ENCODE data around the gene ATF7. TPM values are rescaled to one million over a fixed set of nuclear protein-coding genes. Genes with fewer than 3 reads are reported as not detected.
A peak's percentile ranks its signal among the peaks of the same experiment; 100 is the strongest.

Gene ATF7
- total and polyA plus RNA-seq, 8 donors: 48.7 to 72.5 (median 63.4) TPM

DNA sequence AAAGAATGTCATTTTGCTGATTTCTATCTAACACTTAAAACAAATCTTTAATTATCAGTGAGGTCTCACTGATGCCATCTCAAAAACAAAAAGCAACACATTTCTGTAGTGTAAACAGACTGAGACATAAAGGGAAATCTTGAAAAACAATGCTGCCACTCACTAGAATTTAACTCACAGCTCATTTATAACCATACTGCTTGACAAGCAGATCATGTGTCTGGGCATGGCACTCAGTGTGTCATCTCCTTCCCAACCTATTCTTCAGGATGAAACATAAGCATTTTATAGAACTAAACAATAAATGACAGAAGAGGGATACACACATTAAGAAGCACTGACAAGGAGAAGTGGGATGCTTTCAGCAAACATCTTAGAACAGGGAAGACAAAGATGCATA, 22.4 kb downstream of the ATF7 start:
- peaks cover 0 to 23% of the 10 kb centered on the region in 2 donors for H3K36me3 ChIP-seq
- no peak for TF ChIP-seq CTCF (IDR thresholded peaks at IDR 0.05)
- H3K27me3 ChIP-seq: no peaks in the 10 kb centered on the region
- H3K4me1 ChIP-seq: peaks cover 11 to 46% of the 10 kb centered on the region in 2 donors
- H3K9me3 ChIP-seq: no peaks in the 10 kb centered on the region
- DNase-seq (no peak), ATAC-seq (no peak)
- intact Hi-C loops (cut with DNase I): no loop called here
- no peak overlapping the region for H3K4me3 ChIP-seq
- peak overlapping the region in 1 of 2 donors; percentile 41 for H3K27ac ChIP-seq

DNA sequence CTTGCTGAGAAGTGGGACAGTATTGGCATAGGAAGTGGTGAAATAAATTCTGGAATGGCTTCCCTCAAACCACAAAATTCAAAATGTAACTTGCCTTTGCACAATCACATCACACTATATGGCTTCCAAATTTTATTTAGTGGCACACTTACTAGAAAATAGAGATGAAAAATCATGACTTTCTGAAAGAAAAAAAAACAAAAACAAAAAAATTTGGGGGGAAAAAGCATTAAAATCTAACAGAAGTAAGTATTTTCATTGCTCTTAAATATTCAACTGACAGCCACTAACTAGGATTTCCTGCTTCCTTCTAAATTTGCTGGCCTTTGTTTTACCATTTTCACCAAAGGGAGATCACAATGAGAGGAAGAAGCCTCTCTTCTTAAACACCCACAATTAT, 23.0 kb downstream of the ATF7 start:
- no peaks in the 10 kb centered on the region for H3K27me3 ChIP-seq
- intact Hi-C loops (cut with DNase I): no loop called here
- H3K27ac ChIP-seq: peak overlapping the region; percentile 26 to 41
- TF ChIP-seq CTCF (IDR thresholded peaks at IDR 0.05): no peak
- ATAC-seq: no peak
- no peak overlapping the region for H3K4me3 ChIP-seq
- H3K36me3 ChIP-seq: peaks cover 0 to 20% of the 10 kb centered on the region in 2 donors
- H3K9me3 ChIP-seq: no peaks in the 10 kb centered on the region
- peaks cover 11 to 47% of the 10 kb centered on the region in 2 donors for H3K4me1 ChIP-seq
- DNase-seq: no peak

DNA sequence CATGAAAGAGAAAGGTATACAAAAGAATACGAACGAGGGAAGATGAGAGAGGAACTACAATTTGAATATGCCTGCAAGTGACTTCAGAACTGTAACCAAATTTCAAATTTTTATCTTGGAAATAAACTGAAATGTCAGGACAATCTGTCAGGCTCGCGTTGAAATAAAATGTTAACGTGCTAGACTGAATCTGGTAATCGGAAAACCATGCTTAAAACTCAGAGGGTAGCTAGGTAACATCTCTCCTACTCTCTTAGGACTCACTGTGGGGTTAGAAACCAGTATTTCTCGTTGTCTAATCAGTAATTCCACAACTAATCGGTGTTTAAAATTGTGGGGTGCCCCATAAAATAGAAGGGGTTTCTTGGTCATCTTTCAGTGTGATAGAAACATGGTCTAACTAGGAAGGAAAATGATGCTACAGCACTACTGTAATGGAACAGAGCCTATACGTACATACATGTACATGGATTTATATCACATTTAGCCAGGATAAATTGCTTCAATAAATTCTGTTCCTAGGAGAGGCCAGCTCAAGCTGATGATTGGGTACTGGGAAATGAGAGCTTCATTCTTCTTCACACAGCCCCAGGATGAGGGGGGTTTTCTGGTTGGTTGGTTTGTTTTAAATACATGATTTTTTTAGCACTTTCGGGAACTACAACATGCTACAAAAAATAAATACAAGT, 23.9 kb downstream of the ATF7 start:
- Histone ChIP-seq H3K27me3 (no peaks in the 10 kb centered on the region), H3K4me3 (no peak overlapping the region), H3K27ac (no peak overlapping the region), H3K36me3 (peaks cover 0 to 20% of the 10 kb centered on the region in 2 donors), H3K9me3 (no peaks in the 10 kb centered on the region), H3K4me1 (peaks cover 12 to 53% of the 10 kb centered on the region in 2 donors)
- intact Hi-C loops (cut with DNase I): no loop called here
- DNase-seq (no peak), ATAC-seq (no peak)
- no peak for TF ChIP-seq CTCF (IDR thresholded peaks at IDR 0.05)

DNA sequence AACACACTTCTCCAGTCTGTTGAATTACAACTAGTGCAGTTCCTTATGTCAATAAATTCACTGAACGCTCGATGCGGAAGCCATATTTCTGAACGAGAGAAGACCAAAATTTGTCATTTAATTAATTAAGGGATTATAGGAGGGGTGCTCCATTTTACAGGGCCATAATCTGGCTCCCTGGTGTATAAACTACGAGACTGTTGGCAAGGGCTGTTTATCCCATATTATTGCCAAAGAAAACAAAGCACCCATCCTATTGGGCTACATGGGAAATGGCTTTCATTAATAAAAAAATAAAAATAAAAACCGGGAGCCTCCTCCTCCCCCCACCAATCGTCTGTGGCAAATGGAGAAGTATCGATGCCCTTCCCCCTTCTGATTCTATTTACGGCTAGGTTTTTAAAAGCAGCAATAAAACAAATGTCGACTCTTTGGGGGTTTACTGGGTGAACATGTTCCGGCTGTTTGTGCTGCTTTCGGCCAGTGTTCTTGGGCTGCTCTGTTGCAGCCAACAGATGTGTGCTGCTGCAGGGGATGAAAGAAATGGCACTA, 24.8 kb downstream of the ATF7 start:
- intact Hi-C loops (cut with DNase I): no loop called here
- Histone ChIP-seq H3K4me3 (peak overlapping the region in 1 of 2 donors; percentile 6), H3K4me1 (peaks cover 18 to 58% of the 10 kb centered on the region in 2 donors), H3K27ac (no peak overlapping the region), H3K36me3 (peaks cover 0 to 20% of the 10 kb centered on the region in 2 donors), H3K9me3 (no peaks in the 10 kb centered on the region), H3K27me3 (no peaks in the 10 kb centered on the region)
- TF ChIP-seq CTCF (IDR thresholded peaks at IDR 0.05): no peak
- ATAC-seq: no peak
- DNase-seq: peak in 1 of 4 donors; percentile 42

GRCh38 chr12:53600490-53601295, 25.5 kb downstream of the ATF7 start:
- Histone ChIP-seq H3K27ac (no peak overlapping the region), H3K9me3 (no peaks in the 10 kb centered on the region), H3K27me3 (no peaks in the 10 kb centered on the region), H3K4me1 (peaks cover 18 to 64% of the 10 kb centered on the region in 2 donors), H3K36me3 (peaks cover 0 to 20% of the 10 kb centered on the region in 2 donors), H3K4me3 (no peak overlapping the region)
- no peak for DNase-seq
- no peak for TF ChIP-seq CTCF (IDR thresholded peaks at IDR 0.05)
- no peak for ATAC-seq
- intact Hi-C loops (cut with DNase I): no loop called here

All from left lung (tissue), 10 donors.